ENCODE data around the gene WIPF2.

WIPF2 gene

GRCh38 chr17:40175928-40176753 lies 43.0 kb upstream of the WIPF2 start:
- Histone ChIP-seq H3K9ac (ENCODE audit: insufficient read length, low read depth) (no peak overlapping the region), H3K4me3 (ENCODE audit: insufficient read length, low read depth) (no peak overlapping the region), H3K36me3 (ENCODE audit: insufficient read depth, insufficient read length, low read length) (peaks cover 49% of the 10 kb centered on the region), H3K4me1 (ENCODE audit: insufficient read depth, insufficient read length) (peaks cover 30% of the 10 kb centered on the region), H3K9me3 (ENCODE audit: insufficient read depth, low read length) (peaks cover 5% of the 10 kb centered on the region; the same call in 1 of the 2 replicates), H3K27me3 (ENCODE audit: insufficient read depth, insufficient read length) (no peaks in the 10 kb centered on the region)
- no peak for TF ChIP-seq SUZ12 (IDR thresholded peaks at IDR 0.05; ENCODE audit: extremely low read depth, insufficient read depth, insufficient read length)
- TF ChIP-seq YY1 (IDR thresholded peaks at IDR 0.05; ENCODE audit: insufficient read depth, insufficient read length) = no peak
- TF ChIP-seq ZNF274 (IDR thresholded peaks at IDR 0.05; ENCODE audit: low read depth, low read length) = no peak
- DNase-seq (ENCODE audit: low read depth, low spot score) = no peak

- TF ChIP-seq YY1 (IDR thresholded peaks at IDR 0.05; ENCODE audit: insufficient read depth, insufficient read length) = no peak
- TF ChIP-seq ZNF274 (IDR thresholded peaks at IDR 0.05; ENCODE audit: low read depth, low read length) = no peak
- no peak for TF ChIP-seq SUZ12 (IDR thresholded peaks at IDR 0.05; ENCODE audit: extremely low read depth, insufficient read depth, insufficient read length)
- Histone ChIP-seq H3K27me3 (ENCODE audit: insufficient read depth, insufficient read length) (no peaks in the 10 kb centered on the region), H3K9me3 (ENCODE audit: insufficient read depth, low read length) (peaks cover 5% of the 10 kb centered on the region; the same call in 1 of the 2 replicates), H3K4me3 (ENCODE audit: insufficient read length, low read depth) (no peak overlapping the region), H3K4me1 (ENCODE audit: insufficient read depth, insufficient read length) (peaks cover 35% of the 10 kb centered on the region), H3K9ac (ENCODE audit: insufficient read length, low read depth) (peak overlapping the region; percentile 29), H3K36me3 (ENCODE audit: insufficient read depth, insufficient read length, low read length) (peaks cover 43% of the 10 kb centered on the region)
- DNase-seq (ENCODE audit: low read depth, low spot score) = no peak
Measured at GRCh38 chr17:40176754-40177110, 42.4 kb upstream of the WIPF2 start.

GRCh38 chr17:40177275-40177874 lies 41.7 kb upstream of the WIPF2 start, which contains the start of gene RAPGEFL1:
Gene RAPGEFL1, plus strand, starts transcription at chr17:40177470. Its CDS starts 392 bp downstream, at chr17:40177862.
- peak within 1 kb of the TSS; percentile 53 for H3K4me3 ChIP-seq (ENCODE audit: insufficient read length, low read depth)
- peaks cover 36% of the 10 kb centered on the region for H3K36me3 ChIP-seq (ENCODE audit: insufficient read depth, insufficient read length, low read length)
- peak within 1 kb of the TSS; percentile 76 for H3K9ac ChIP-seq (ENCODE audit: insufficient read length, low read depth)
- TF ChIP-seq SUZ12 (IDR thresholded peaks at IDR 0.05; ENCODE audit: extremely low read depth, insufficient read depth, insufficient read length) = no peak
- TF ChIP-seq ZNF274 (IDR thresholded peaks at IDR 0.05; ENCODE audit: low read depth, low read length) = no peak
- DNase-seq (ENCODE audit: low read depth, low spot score) = peak; percentile 33
- peaks cover 35% of the 10 kb centered on the region for H3K4me1 ChIP-seq (ENCODE audit: insufficient read depth, insufficient read length)
- no peaks in the 10 kb centered on the region for H3K27me3 ChIP-seq (ENCODE audit: insufficient read depth, insufficient read length)
- H3K9me3 ChIP-seq (ENCODE audit: insufficient read depth, low read length) = peaks cover under 1% of the 10 kb centered on the region; the same call in 1 of the 2 replicates

- Histone ChIP-seq H3K9me3 (ENCODE audit: insufficient read depth, low read length) (no peaks in the 10 kb centered on the region), H3K36me3 (ENCODE audit: insufficient read depth, insufficient read length, low read length) (peaks cover 33% of the 10 kb centered on the region), H3K4me3 (ENCODE audit: insufficient read length, low read depth) (peak overlapping the region; percentile 42), H3K9ac (ENCODE audit: insufficient read length, low read depth) (peak overlapping the region; percentile 65), H3K27me3 (ENCODE audit: insufficient read depth, insufficient read length) (no peaks in the 10 kb centered on the region), H3K4me1 (ENCODE audit: insufficient read depth, insufficient read length) (peaks cover 35% of the 10 kb centered on the region)
- TF ChIP-seq ZNF274 (IDR thresholded peaks at IDR 0.05; ENCODE audit: low read depth, low read length) (no peak), YY1 (IDR thresholded peaks at IDR 0.05; ENCODE audit: insufficient read depth, insufficient read length) (no peak), SUZ12 (IDR thresholded peaks at IDR 0.05; ENCODE audit: extremely low read depth, insufficient read depth, insufficient read length) (no peak)
- DNase-seq (ENCODE audit: low read depth, low spot score) = no peak
Measured at GRCh38 chr17:40178021-40178601, 41.0 kb upstream of the WIPF2 start.

- no peaks in the 10 kb centered on the region for H3K27me3 ChIP-seq (ENCODE audit: insufficient read depth, insufficient read length)
- peak overlapping the region; percentile 65 for H3K9ac ChIP-seq (ENCODE audit: insufficient read length, low read depth)
- TF ChIP-seq YY1 (IDR thresholded peaks at IDR 0.05; ENCODE audit: insufficient read depth, insufficient read length) (no peak), SUZ12 (IDR thresholded peaks at IDR 0.05; ENCODE audit: extremely low read depth, insufficient read depth, insufficient read length) (no peak), ZNF274 (IDR thresholded peaks at IDR 0.05; ENCODE audit: low read depth, low read length) (no peak)
- no peak for DNase-seq (ENCODE audit: low read depth, low spot score)
- H3K36me3 ChIP-seq (ENCODE audit: insufficient read depth, insufficient read length, low read length) = peaks cover 28% of the 10 kb centered on the region
- peaks cover 35% of the 10 kb centered on the region for H3K4me1 ChIP-seq (ENCODE audit: insufficient read depth, insufficient read length)
- peak overlapping the region; percentile 42 for H3K4me3 ChIP-seq (ENCODE audit: insufficient read length, low read depth)
- H3K9me3 ChIP-seq (ENCODE audit: insufficient read depth, low read length) = no peaks in the 10 kb centered on the region
Measured at GRCh38 chr17:40178660-40179059, 40.4 kb upstream of the WIPF2 start.

- peaks cover 35% of the 10 kb centered on the region for H3K4me1 ChIP-seq (ENCODE audit: insufficient read depth, insufficient read length)
- H3K27me3 ChIP-seq (ENCODE audit: insufficient read depth, insufficient read length) = no peaks in the 10 kb centered on the region
- TF ChIP-seq ZNF274 (IDR thresholded peaks at IDR 0.05; ENCODE audit: low read depth, low read length) = no peak
- TF ChIP-seq YY1 (IDR thresholded peaks at IDR 0.05; ENCODE audit: insufficient read depth, insufficient read length) = no peak
- TF ChIP-seq SUZ12 (IDR thresholded peaks at IDR 0.05; ENCODE audit: extremely low read depth, insufficient read depth, insufficient read length) = no peak
- peaks cover 24% of the 10 kb centered on the region for H3K36me3 ChIP-seq (ENCODE audit: insufficient read depth, insufficient read length, low read length)
- no peak overlapping the region for H3K4me3 ChIP-seq (ENCODE audit: insufficient read length, low read depth)
- no peaks in the 10 kb centered on the region for H3K9me3 ChIP-seq (ENCODE audit: insufficient read depth, low read length)
- DNase-seq (ENCODE audit: low read depth, low spot score) = no peak
- peak overlapping the region; percentile 33 for H3K9ac ChIP-seq (ENCODE audit: insufficient read length, low read depth)
Measured at GRCh38 chr17:40179923-40180659, 39.0 kb upstream of the WIPF2 start.
